Measurements from ENCODE around the gene PPP1R14B. TPM values are rescaled to one million over a fixed set of nuclear protein-coding genes. Genes with fewer than 3 reads are reported as not detected.

Gene PPP1R14B
- total RNA-seq, 1 donor from 2014 or later: 144 TPM

- intact Hi-C loops (cut with micrococcal nuclease): no loop called here
Measured at GRCh38 chr11:64262271-64263002, 15.7 kb upstream of the PPP1R14B start.

DNA sequence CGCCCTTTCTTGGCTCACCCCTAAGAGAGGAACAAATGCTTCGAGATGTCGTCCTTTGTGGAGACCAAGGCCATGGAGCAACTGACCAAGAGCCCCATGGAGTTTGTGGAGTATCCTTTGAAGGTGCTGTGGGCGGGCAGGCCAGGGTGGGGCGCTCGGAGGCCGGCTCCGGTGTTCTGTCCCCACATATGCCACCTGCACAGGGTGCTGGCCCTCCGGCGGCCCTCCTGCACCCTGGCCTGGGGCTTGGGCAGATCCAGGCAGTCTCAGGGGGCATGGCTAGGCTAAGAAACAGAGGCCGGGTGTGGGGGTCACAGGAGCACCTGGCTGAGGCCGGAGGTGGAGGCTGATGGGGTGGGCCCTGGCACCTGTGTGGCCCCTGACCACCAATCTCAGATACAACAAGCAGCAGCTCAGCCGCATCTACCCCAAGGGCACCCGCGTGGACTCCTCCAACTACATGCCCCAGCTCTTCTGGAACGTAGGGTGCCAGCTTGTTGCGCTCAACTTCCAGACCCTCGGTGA is 14.9 kb upstream of the PPP1R14B start:
- intact Hi-C loops (cut with micrococcal nuclease): no loop called here

- intact Hi-C loops (cut with micrococcal nuclease): no loop called here
Measured at GRCh38 chr11:64260147-64260708, 13.5 kb upstream of the PPP1R14B start.

DNA sequence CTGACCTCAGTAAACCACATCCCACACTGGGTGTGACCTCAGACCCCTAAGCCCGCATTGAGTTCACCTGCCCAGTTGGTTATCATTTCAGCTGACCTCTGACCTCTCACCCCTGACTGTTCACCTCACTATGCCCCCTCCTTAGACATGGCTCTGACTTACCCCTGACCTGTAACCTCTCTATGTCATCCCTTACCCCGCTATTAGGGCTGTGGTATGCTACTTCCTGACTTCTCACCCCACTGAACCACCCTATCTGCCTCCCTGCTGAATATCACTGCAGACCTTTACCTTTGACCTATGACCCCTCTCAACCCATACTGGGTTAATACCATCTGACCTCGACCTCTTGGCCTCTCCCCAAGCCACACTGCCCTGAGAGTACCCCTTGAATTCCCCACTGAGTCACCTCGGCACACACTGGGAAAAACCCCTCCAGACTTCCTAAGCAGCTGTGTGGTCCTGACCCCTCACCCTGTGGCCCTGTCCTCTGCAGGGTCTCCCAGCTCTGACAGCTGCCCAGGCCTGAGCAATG is 12.9 kb upstream of the PPP1R14B start:
- intact Hi-C loops (cut with micrococcal nuclease): no loop called here

- intact Hi-C loops (cut with micrococcal nuclease): no loop called here
Measured at GRCh38 chr11:64258946-64259532, 12.3 kb upstream of the PPP1R14B start.

GRCh38 chr11:64258356-64258755 is 11.6 kb upstream of the PPP1R14B start:
- intact Hi-C loops (cut with micrococcal nuclease): no loop called here

DNA sequence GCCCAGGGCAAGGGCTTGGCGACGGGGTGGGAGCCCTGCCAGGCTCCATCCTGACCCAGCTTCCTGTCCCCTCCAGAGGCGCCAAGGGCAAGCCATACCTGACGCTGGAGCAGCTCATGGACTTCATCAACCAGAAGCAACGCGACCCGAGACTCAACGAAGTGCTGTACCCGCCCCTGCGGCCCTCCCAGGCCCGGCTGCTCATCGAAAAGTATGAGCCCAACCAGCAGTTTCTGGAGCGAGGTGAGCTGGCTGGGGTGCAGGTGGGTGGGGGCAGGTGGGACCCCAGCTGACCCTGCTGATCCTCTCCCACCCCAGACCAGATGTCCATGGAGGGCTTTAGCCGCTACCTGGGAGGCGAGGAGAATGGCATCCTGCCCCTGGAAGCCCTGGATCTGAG is 9.6 kb upstream of the PPP1R14B start:
- intact Hi-C loops (cut with micrococcal nuclease): no loop called here

- intact Hi-C loops (cut with micrococcal nuclease): no loop called here
Measured at GRCh38 chr11:64255135-64256128, 8.7 kb upstream of the PPP1R14B start.

DNA sequence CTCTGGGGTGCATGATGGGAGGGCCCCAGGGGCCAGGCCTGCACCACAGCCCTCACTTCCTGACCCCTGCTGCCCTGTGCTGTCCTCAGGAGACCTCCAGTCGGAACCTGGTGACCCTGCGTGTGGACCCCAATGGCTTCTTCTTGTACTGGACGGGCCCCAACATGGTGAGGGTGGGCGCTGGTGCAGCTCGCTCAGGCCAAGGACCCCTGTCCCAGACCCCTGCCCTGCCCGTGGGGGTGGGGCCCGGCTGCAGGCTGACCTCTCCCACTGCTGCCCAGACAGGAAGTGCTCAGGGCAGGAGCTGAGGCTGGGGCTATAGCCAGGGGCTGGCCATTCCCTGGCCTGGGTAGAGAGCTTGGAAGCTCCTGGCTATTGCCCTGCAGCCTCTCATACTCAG is 7.6 kb upstream of the PPP1R14B start:
- intact Hi-C loops (cut with micrococcal nuclease): no loop called here

DNA sequence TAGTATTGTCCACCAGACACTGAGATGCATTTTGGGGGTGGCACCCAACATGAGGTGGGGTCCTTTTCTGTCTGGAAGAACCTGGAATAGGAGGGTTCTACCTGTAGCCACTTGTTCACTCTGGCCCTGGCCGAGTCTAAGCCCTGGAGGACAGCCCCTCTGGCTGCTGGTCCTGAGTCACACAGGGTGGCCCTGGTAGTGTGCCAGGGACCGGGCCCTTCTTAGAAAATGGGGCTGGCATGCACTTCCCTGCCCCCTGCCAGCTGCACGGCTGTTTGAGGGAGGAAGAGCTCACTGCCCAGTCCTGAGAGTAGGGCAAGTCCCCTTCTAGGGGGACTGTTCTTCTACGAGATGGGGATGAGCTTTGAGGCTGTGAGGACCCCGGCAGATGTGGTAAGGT is 6.7 kb upstream of the PPP1R14B start:
- intact Hi-C loops (cut with micrococcal nuclease): no loop called here

- intact Hi-C loops (cut with micrococcal nuclease): no loop called here
Measured at GRCh38 chr11:64253043-64253442, 6.3 kb upstream of the PPP1R14B start.

DNA sequence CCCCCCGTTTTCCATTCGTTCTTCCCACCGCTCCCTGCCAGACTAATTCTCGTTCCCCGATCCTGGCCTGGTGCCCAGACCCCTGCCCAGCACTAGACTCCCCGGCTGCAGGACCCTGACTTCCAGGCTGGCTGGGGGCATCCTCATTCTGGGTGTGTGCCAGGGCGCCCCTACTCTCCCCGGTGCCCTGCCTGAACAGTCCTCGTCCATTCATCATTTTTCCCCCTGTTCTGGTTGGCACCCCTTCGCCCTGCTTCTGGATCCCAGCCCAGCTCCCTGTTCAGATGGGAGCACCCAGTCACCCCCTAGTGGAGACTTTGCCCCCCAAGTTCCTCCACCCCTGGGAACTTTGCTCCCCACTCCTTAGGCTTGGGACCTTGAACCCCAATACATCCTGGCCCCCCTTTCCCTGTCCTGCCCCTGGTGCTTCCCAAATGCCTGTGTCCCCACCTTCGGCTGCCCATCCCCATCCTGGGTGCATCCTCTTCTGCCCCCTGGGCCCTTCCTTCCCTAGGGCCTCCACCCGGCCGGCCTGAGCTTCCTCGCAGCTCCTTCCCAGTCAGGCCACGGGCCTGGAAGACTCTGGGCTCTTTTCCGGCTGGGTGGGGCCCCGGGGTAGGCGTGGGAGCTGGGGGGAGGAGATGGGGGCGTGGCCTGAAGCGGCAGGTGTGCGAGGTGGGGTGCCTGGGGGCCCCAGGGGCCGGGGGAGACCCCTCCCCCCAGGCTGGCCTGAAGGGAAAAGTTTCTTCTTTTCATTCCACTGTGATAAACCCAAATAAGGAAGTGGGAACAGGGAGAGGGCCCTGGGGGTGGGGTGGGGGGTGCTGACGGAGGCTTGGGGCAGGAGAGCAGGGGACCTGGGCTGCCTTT is 5.5 kb upstream of the PPP1R14B start:
- intact Hi-C loops (cut with micrococcal nuclease): no loop called here

GRCh38 chr11:64251753-64252002 is 4.9 kb upstream of the PPP1R14B start:
- intact Hi-C loops (cut with micrococcal nuclease): loop anchor here (1.0 kb wide), 2 partner anchors 18 to 44 kb away; no protein-coding TSS in a partner anchor

GRCh38 chr11:64251016-64251752 is 4.4 kb upstream of the PPP1R14B start, which contains the start of gene PLCB3:
PLCB3 (plus strand) TSS chr11:64251530; CDS start chr11:64251650, 120 bp downstream.
- intact Hi-C loops (cut with micrococcal nuclease): loop anchor here (1.0 kb wide), 2 partner anchors 18 to 44 kb away; no protein-coding TSS in a partner anchor

DNA sequence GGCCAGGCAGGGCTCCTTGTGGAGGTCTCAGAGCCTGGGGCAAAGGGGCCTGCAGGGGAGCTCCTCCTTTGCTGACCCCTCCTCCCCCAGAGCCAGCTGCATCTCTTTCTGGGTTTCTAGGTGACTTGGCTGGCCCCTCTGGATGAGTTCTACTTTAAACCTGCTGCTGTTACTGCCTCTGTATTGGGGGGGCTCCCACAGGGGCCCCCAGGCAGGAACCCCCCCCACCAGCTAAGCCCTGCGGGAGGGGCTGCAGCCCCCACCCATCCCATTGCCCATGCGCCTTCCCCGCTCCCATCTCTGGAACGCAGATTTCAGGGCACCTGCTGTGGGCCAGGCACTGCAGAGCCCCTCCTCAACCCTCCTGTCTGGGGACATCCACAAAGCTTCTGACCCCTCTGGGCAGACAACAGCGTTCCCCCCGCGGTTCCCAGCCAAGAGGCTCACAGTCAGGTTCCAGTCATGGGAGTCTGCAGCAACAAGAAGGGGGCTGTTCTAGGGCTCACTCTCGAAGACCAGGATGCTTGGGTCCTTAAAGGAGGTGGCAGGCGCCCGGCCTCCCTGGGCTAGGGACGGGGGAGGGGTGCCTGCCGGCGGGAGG is 3.8 kb upstream of the PPP1R14B start:
- intact Hi-C loops (cut with micrococcal nuclease): loop anchor here (1.0 kb wide), 2 partner anchors 19 to 43 kb away; no protein-coding TSS in a partner anchor

DNA sequence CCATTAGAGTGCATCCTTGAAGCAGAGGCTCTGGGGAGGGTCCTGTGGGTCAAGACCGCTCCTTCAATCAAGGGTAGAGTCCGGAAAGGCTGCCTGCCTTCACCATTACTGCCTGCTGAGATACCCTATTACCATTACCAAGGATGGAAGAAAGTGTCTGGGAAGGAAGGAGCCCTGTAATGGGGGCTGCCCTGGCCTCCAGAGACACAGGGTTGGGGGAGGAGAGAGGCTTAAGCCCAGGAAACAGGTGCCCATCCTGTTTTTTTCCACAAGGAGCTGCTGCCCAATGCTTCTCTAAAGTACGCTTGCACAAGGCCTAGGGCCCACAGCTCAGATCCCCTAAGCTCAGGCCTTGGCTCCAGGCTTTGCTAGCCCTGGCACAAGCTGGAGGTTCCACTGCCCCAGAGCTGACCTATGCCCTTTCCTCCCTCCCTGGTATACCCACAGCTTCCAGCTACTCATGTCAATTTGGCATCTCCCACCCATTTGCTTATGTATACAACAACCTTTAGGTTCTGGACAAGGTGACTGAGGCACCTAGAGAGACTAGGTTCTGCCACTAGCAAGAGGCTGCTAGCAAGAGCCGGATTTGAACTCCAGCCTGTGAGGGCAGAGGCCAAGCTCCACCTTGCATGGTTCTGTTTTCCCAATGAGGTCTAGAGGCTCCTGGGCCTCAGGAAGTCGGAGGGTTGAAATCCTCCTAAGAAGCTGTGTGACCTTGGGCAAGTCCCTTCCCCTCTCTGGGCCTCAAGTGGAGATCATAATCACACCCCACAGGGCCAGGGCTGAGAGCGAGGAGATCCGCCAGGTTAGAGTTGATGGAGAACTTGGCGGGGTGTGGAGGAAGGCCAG is 3.0 kb upstream of the PPP1R14B start:
- intact Hi-C loops (cut with micrococcal nuclease): loop anchor here (10.0 kb wide), 1 partner anchor 495 kb away; the partner anchor contains the start of gene RASGRP2

DNA sequence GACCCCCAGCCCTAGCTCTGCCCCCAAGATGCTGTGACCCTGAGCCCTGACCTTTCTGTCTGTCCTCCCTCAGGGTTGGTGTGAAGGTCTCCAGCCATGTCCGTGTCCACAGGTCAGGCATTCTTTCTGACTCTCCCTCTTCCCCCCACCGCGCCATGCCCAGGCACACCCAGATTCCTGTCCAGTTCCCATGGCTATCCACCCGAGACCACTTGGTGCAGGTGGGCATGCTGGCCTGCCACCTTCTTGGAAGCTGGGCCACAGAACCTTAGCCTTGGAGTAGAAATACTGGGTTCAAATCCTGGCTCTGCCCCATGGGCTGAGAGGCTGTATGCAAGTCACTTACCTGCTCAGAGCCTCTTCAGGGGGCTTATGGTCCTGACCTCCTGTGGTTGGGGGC is 2.3 kb upstream of the PPP1R14B start:
- intact Hi-C loops (cut with micrococcal nuclease): loop anchor here (10.0 kb wide), 1 partner anchor 496 kb away; the partner anchor contains the start of gene RASGRP2

DNA sequence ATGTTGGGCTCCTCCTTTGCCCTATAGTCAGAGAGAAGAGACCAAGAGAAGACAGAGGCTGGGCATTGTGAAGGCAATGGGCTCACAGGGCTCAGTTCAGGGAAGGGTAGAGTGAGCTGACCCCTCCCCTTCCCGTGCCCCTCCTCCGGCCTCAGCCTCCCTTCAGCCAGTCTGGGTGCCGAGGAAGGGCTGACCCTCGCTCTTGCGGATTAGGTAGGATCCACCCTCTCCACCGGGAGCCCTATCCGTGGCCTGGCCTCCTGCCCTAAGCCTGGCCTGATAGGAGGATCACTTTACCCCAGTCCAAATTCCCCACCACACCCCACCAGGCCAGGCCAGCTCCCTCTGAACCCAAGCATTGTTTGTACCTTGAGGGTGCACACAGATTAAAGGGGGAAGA is 1.8 kb upstream of the PPP1R14B start:
- intact Hi-C loops (cut with micrococcal nuclease): loop anchor here (10.0 kb wide), 1 partner anchor 496 kb away; the partner anchor contains the start of gene RASGRP2

All from T-helper 2 cell treated with Interferon-gamma antibody and Interleukin-4, amounts not matched to agents 100 ng/mL and 5 ng/mL, for 36 hours (primary cell).